HepG2 (cell line): ENCODE data around the gene GBP7. TPM values are rescaled to one million over a fixed set of nuclear protein-coding genes. Genes with fewer than 3 reads are reported as not detected.
A peak's percentile ranks its signal among the peaks of the same experiment; 100 is the strongest.

Experiments
- ATAC-seq: fragments of 200-7000 bp; cut with Tn5 transposase; 3 replicates; pipeline ENCODE4 v1.9.1; 2020; ENCODE audit warnings: mild to moderate bottlenecking, moderate library complexity
- BruUV-seq: library from RNA; stranded (reverse); fragments of 400-500 nt; replicated peaks from 2 replicates; lab custom pipeline; 2021; lab: Mats Ljungman, UMichigan
- CTCF ChIA-PET: fragments of 300-600 bp; formaldehyde crosslinking; extraction: SDS; loops from one replicate; lab custom pipeline; 2021; ENCODE audit warnings: low total read pairs, inconsistent platforms, low intra/inter-chr PET ratio; lab: Yijun Ruan, JAX
- POLR2A ChIA-PET: fragments of 350-600 bp; sonication (Branson Sonifier 250); formaldehyde crosslinking; loops from one replicate; lab custom pipeline; 2020; ENCODE audit warnings: antibody characterized with exemption, inconsistent platforms; lab: Yijun Ruan, JAX
- DNase-seq: peaks from one replicate; pipeline ENCODE4 v3.0.0-alpha.2; 2015; ENCODE audit warnings: low spot score
- FAIRE-seq: peaks from 3 replicates; lab custom pipeline; 2011; peaks lifted over from hg19 to GRCh38; lab: Jason Lieb, UNC
- H2AFZ ChIP-seq: one replicate; pipeline ENCODE4 v1.6.1; 2011; ENCODE audit warnings: low read length, inconsistent platforms
- H3K27ac ChIP-seq: fragments of 300-600 bp; 3 replicates; pipeline ENCODE4 v1.8.0; 2011; ENCODE audit warnings: mixed run types, mild to moderate bottlenecking, mixed read lengths, low read length, inconsistent platforms; ENCODE audit not compliant: insufficient read depth; ENCODE audit errors: extremely low read length
- H3K27me3 ChIP-seq, 2 experiments: fragments of 200-600 bp in 1 of 2; 2 replicates in 1 of 2; 3 replicates in 1 of 2; pipeline versions ENCODE4 v1.6.0 to v1.8.0; 2011; ENCODE audit warnings: low read length in 2 of 2, mild to moderate bottlenecking in 2 of 2, moderate library complexity in 2 of 2, inconsistent platforms in 1 of 2; ENCODE audit not compliant: insufficient read depth in 2 of 2, control insufficient read depth in 1 of 2
- H3K36me3 ChIP-seq, 2 experiments: fragments of 200-600 bp in 1 of 2; replicated peaks in 1 of 2; 2 replicates in 1 of 2; 3 replicates in 1 of 2; pipeline versions ENCODE4 v1.5.1 to v1.8.0; 2011; ENCODE audit warnings: low read length in 2 of 2, inconsistent platforms in 1 of 2; ENCODE audit not compliant: insufficient read depth in 2 of 2, control insufficient read depth in 1 of 2
- H3K4me1 ChIP-seq: 2 replicates; pipeline ENCODE4 v1.5.1; 2012; ENCODE audit warnings: low read length, inconsistent platforms; ENCODE audit not compliant: insufficient read depth
- H3K4me2 ChIP-seq: 2 replicates; pipeline ENCODE4 v1.6.0; 2011; ENCODE audit warnings: low read depth, low read length, inconsistent platforms
- H3K4me3 ChIP-seq, 3 experiments: fragments of 200-600 bp in 1 of 3; sonication (generic), shearing (Covaris generic) in 1 of 3; replicated peaks in 1 of 3; 2 replicates each; pipeline ENCODE4 v1.5.1; 2011 to 2016; ENCODE audit warnings: low read length in 3 of 3, inconsistent platforms in 2 of 3, low read depth in 2 of 3, mild to moderate bottlenecking in 2 of 3, control low read depth in 1 of 3, mixed read lengths in 1 of 3; ENCODE audit not compliant: insufficient read depth in 1 of 3
- H3K79me2 ChIP-seq: one replicate; pipeline ENCODE4 v1.6.1; 2011; ENCODE audit warnings: low read length, inconsistent platforms; ENCODE audit not compliant: insufficient read depth
- H3K9ac ChIP-seq: 2 replicates; pipeline ENCODE4 v1.6.0; 2011; ENCODE audit warnings: mild to moderate bottlenecking, low read depth, low read length, inconsistent platforms; ENCODE audit not compliant: insufficient read depth
- H3K9me3 ChIP-seq: 2 replicates; pipeline ENCODE4 v1.5.1; 2012; ENCODE audit warnings: mild to moderate bottlenecking, low read length
- H4K20me1 ChIP-seq: 2 replicates; pipeline ENCODE4 v1.6.0; 2011; ENCODE audit warnings: inconsistent platforms, mild to moderate bottlenecking, low read length, moderate library complexity; ENCODE audit not compliant: insufficient read depth
- AGO1 ChIP-seq: fragments of 200-400 bp; formaldehyde crosslinking; IDR thresholded peaks from 2 replicates; pipeline ENCODE4 v1.6.1; 2017; ENCODE audit warnings: mild to moderate bottlenecking, low read depth, low read length, moderate library complexity; ENCODE audit not compliant: poor library complexity, severe bottlenecking
- CC2D1A ChIP-seq: sonication (generic); formaldehyde crosslinking; IDR thresholded peaks from 2 replicates; pipeline ENCODE4 v1.8.1; 2023; ENCODE audit warnings: mild to moderate bottlenecking, missing genetic modification reagents
- CEBPG ChIP-seq: IDR thresholded peaks from 2 replicates; pipeline ENCODE4 v1.6.1; 2016
- EP300 ChIP-seq, 3 experiments: sonication (generic) in 1 of 3; formaldehyde crosslinking in 1 of 3; IDR thresholded peaks; 2 replicates each; pipeline versions ENCODE4 v1.5.1 to v1.6.1; 2011 to 2020; ENCODE audit warnings: low read depth in 2 of 3, low read length in 2 of 3, borderline replicate concordance in 1 of 3, improper control_type of control experiment in 1 of 3, mild to moderate bottlenecking in 1 of 3, missing genetic modification reagents in 1 of 3, moderate library complexity in 1 of 3
- FLYWCH1 ChIP-seq: sonication (generic); formaldehyde crosslinking; IDR thresholded peaks from 2 replicates; pipeline ENCODE4 v1.8.1; 2023; ENCODE audit warnings: mild to moderate bottlenecking, missing genetic modification reagents
- GABPA ChIP-seq, 2 experiments: IDR thresholded peaks; 2 replicates each; pipeline ENCODE4 v1.6.1; 2011 to 2016; ENCODE audit warnings: low read depth in 2 of 2, low read length in 1 of 2, missing biosample characterization in 1 of 2, missing genetic modification characterization in 1 of 2
- KDM4B ChIP-seq: sonication (generic); formaldehyde crosslinking; IDR thresholded peaks from 2 replicates; pipeline ENCODE4 v1.4.0; 2020; ENCODE audit warnings: missing genetic modification reagents
- PAWR ChIP-seq: sonication (generic); formaldehyde crosslinking; IDR thresholded peaks from 2 replicates; pipeline ENCODE4 v1.4.0; 2020; ENCODE audit warnings: missing genetic modification reagents, mild to moderate bottlenecking, borderline replicate concordance
- SMC3 ChIP-seq: IDR thresholded peaks from 2 replicates; pipeline ENCODE4 v1.6.1; 2011; ENCODE audit warnings: low read length, improper control_type of control experiment
- SP140L ChIP-seq: sonication (generic); formaldehyde crosslinking; IDR thresholded peaks from 2 replicates; pipeline ENCODE4 v1.4.0; 2020; ENCODE audit warnings: missing genetic modification reagents, borderline replicate concordance
- SRF ChIP-seq: IDR thresholded peaks from 2 replicates; pipeline ENCODE4 v1.6.1; 2011; ENCODE audit warnings: mild to moderate bottlenecking, low read depth, low read length, moderate library complexity
- STAG1 ChIP-seq: sonication (generic); formaldehyde crosslinking; IDR thresholded peaks from 2 replicates; pipeline ENCODE4 v1.4.0; 2020; ENCODE audit warnings: missing genetic modification reagents
- ZFP82 ChIP-seq: sonication (generic); formaldehyde crosslinking; IDR thresholded peaks from 2 replicates; pipeline ENCODE4 v1.5.1; 2020; ENCODE audit warnings: mild to moderate bottlenecking, missing genetic modification reagents, borderline replicate concordance
- ZNF20 ChIP-seq: sonication (generic); formaldehyde crosslinking; IDR thresholded peaks from 2 replicates; pipeline ENCODE4 v1.4.0; 2020; ENCODE audit warnings: mild to moderate bottlenecking, moderate library complexity, missing genetic modification reagents
- ZNF329 ChIP-seq: sonication (generic); formaldehyde crosslinking; IDR thresholded peaks from 2 replicates; pipeline ENCODE4 v1.9.0; 2021; ENCODE audit warnings: low read depth, mild to moderate bottlenecking, missing genetic modification reagents
- ZNF501 ChIP-seq: sonication (generic); formaldehyde crosslinking; IDR thresholded peaks from 2 replicates; pipeline ENCODE4 v1.5.1; 2020; ENCODE audit warnings: mild to moderate bottlenecking, moderate library complexity, missing genetic modification reagents
- ZNF564 ChIP-seq: sonication (generic); formaldehyde crosslinking; IDR thresholded peaks from 2 replicates; pipeline ENCODE4 v1.8.1; 2023; ENCODE audit warnings: mild to moderate bottlenecking, missing genetic modification reagents
- WGBS: methylation state at CpG from one replicate; pipeline ENCODE4 v1.1.6; 2017; ENCODE audit warnings: low lambda C conversion rate; 5-methylcytosine and 5-hydroxymethylcytosine counted together
- in situ Hi-C: cut with HindIII; loops from 2 replicates; pipeline ENCODE4 v1.10.0; 2017; ENCODE audit warnings: low pct_unique_long_range_greater_than_20kb; ENCODE audit not compliant: extremely low pct_ligation_motif_present
- intact Hi-C: fragments of 100-400 bp; cut with micrococcal nuclease; formaldehyde crosslinking; loops from one replicate; pipeline ENCODE4 v1.10.0; 2022; ENCODE audit not compliant: unreplicated experiment
- polyA plus RNA-seq, 8 experiments: library from polyadenylated mRNA; depleted of rRNA in 3 of 8; stranded (reverse) in 7 of 8; unstranded in 1 of 8; fragments of >200 nt; fragmentation: Illumina TruSeq in 4 of 8; extraction: Trizol in 4 of 8; gene quantifications; 2 replicates each; pipeline versions ENCODE4 v1.2.1 to v1.2.3, GENCODE V29; 2011 to 2016; ENCODE audit warnings: low read depth in 4 of 8, missing spikeins in 1 of 8, mixed read lengths in 1 of 8; ENCODE audit not compliant: insufficient read depth in 1 of 8
- total RNA-seq, 5 experiments: library from RNA; depleted of rRNA; stranded (reverse); fragments of >200 nt; fragmentation: Illumina TruSeq; extraction: Trizol; gene quantifications; 2 replicates each; pipeline ENCODE4 v1.2.3, GENCODE V29; 2016; ENCODE audit warnings: low read depth in 1 of 5
- TF ChIP-seq, protein P1 (sequence below): sonication (generic); formaldehyde crosslinking; conservative IDR thresholded peaks from 2 replicates; pipeline ENCODE4 v1.8.0; 2022; ENCODE audit warnings: low read depth, missing genetic modification reagents
- TF ChIP-seq, protein P2 (sequence below): sonication (generic); formaldehyde crosslinking; IDR thresholded peaks from 2 replicates; pipeline ENCODE4 v1.5.0; 2020; ENCODE audit warnings: mild to moderate bottlenecking, missing genetic modification reagents, moderate library complexity
- TF ChIP-seq, protein P3 (sequence below): sonication (generic); formaldehyde crosslinking; IDR thresholded peaks from 2 replicates; pipeline ENCODE4 v1.4.0; 2020; ENCODE audit warnings: missing genetic modification reagents, borderline replicate concordance

The GBP7 gene
- total and polyA plus RNA-seq, 2 of the 13 experiments (the other 11 are each of a cell fraction or from before 2014, with no cell fraction given), result not detected

DNA sequence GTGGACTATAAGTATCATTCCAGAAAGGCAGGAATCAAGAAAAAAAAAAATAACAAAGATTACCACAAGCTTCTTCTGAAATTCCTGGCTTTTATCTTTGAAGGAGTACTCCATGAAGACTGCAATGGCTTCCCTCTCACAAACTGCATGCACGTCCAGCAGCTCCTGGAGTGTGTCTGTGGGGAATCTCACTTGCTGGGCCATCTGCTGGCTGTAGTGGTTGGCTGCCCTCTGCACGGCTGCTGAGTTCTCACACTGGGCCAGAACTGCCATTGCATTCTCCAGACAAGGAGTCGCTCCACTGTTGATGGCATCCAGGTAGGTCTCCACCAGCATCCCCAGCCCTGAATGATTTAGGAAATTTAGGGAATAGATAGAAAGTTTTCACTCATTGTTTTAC lies 26.6 kb downstream of the GBP7 start:
- intact Hi-C loops, result loop anchor here (1.0 kb wide), 1 partner anchor 151 kb away; no protein-coding TSS in a partner anchor
- no peak overlapping the region for H3K27ac ChIP-seq
- ATAC-seq (peak; percentile 99), DNase-seq (peak; percentile 36), FAIRE-seq (no peak)
- in situ Hi-C loops, result no loop called here
- H3K79me2 ChIP-seq, result no peaks in the 10 kb centered on the region
- no TSS peak for BruUV-seq
- H4K20me1 ChIP-seq, result no peaks in the 10 kb centered on the region
- POLR2A ChIA-PET, result no interaction called here
- H2AFZ ChIP-seq, result no peak overlapping the region
- WGBS, result 17% methylated on average over 3 of the region's 3 CpGs
- no peaks in the 10 kb centered on the region for H3K36me3 ChIP-seq
- no peak overlapping the region for H3K9ac ChIP-seq
- no peaks in the 10 kb centered on the region for H3K9me3 ChIP-seq
- H3K27me3 ChIP-seq, result no peaks in the 10 kb centered on the region
- H3K4me3 ChIP-seq, result no peak overlapping the region
- H3K4me2 ChIP-seq, result no peak overlapping the region
- CTCF ChIA-PET, result interaction anchor here (0.7 to 2.2 kb wide), 2 partner anchors 63 to 150 kb away, joined by 4 to 7 read pairs; no protein-coding TSS in a partner anchor
- H3K4me1 ChIP-seq, result no peaks in the 10 kb centered on the region
- TF ChIP-seq, protein P1, sequence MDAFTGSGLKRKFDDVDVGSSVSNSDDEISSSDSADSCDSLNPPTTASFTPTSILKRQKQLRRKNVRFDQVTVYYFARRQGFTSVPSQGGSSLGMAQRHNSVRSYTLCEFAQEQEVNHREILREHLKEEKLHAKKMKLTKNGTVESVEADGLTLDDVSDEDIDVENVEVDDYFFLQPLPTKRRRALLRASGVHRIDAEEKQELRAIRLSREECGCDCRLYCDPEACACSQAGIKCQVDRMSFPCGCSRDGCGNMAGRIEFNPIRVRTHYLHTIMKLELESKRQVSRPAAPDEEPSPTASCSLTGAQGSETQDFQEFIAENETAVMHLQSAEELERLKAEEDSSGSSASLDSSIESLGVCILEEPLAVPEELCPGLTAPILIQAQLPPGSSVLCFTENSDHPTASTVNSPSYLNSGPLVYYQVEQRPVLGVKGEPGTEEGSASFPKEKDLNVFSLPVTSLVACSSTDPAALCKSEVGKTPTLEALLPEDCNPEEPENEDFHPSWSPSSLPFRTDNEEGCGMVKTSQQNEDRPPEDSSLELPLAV (CRISPR knock-in tag), result no peak
- TF ChIP-seq CC2D1A (no peak), CEBPG (no peak), ZNF501 (no peak), FLYWCH1 (CRISPR knock-in tag) (no peak), ZNF20 (CRISPR knock-in tag) (no peak), AGO1 (no peak), SRF (no peak), ZNF564 (CRISPR knock-in tag) (no peak), GABPA (IDR thresholded peaks at IDR 0.05; ENCODE audit: low read depth, low read length) (no peak), GABPA (CRISPR knock-in tag; IDR thresholded peaks at IDR 0.05; ENCODE audit: low read depth) (no peak), ZFP82 (CRISPR knock-in tag) (no peak), SP140L (CRISPR knock-in tag) (no peak), ZNF329 (CRISPR knock-in tag) (no peak), EP300 (IDR thresholded peaks at IDR 0.05; ENCODE audit: low read depth in 2 of 2, low read length in 2 of 2) (no peak), EP300 (CRISPR knock-in tag; IDR thresholded peaks at IDR 0.05; ENCODE audit: borderline replicate concordance) (no peak), STAG1 (peak; percentile 60), KDM4B (CRISPR knock-in tag) (no peak), PAWR (no peak), SMC3 (peak; percentile 54; the same call in 1 of the 2 replicates)
- TF ChIP-seq, protein P2, sequence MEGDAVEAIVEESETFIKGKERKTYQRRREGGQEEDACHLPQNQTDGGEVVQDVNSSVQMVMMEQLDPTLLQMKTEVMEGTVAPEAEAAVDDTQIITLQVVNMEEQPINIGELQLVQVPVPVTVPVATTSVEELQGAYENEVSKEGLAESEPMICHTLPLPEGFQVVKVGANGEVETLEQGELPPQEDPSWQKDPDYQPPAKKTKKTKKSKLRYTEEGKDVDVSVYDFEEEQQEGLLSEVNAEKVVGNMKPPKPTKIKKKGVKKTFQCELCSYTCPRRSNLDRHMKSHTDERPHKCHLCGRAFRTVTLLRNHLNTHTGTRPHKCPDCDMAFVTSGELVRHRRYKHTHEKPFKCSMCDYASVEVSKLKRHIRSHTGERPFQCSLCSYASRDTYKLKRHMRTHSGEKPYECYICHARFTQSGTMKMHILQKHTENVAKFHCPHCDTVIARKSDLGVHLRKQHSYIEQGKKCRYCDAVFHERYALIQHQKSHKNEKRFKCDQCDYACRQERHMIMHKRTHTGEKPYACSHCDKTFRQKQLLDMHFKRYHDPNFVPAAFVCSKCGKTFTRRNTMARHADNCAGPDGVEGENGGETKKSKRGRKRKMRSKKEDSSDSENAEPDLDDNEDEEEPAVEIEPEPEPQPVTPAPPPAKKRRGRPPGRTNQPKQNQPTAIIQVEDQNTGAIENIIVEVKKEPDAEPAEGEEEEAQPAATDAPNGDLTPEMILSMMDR (CRISPR knock-in tag), result peak; percentile 69
- TF ChIP-seq, protein P3, sequence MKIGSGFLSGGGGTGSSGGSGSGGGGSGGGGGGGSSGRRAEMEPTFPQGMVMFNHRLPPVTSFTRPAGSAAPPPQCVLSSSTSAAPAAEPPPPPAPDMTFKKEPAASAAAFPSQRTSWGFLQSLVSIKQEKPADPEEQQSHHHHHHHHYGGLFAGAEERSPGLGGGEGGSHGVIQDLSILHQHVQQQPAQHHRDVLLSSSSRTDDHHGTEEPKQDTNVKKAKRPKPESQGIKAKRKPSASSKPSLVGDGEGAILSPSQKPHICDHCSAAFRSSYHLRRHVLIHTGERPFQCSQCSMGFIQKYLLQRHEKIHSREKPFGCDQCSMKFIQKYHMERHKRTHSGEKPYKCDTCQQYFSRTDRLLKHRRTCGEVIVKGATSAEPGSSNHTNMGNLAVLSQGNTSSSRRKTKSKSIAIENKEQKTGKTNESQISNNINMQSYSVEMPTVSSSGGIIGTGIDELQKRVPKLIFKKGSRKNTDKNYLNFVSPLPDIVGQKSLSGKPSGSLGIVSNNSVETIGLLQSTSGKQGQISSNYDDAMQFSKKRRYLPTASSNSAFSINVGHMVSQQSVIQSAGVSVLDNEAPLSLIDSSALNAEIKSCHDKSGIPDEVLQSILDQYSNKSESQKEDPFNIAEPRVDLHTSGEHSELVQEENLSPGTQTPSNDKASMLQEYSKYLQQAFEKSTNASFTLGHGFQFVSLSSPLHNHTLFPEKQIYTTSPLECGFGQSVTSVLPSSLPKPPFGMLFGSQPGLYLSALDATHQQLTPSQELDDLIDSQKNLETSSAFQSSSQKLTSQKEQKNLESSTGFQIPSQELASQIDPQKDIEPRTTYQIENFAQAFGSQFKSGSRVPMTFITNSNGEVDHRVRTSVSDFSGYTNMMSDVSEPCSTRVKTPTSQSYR, result no peak
